Activated T-cell treated with anti-CD3 and anti-CD28 coated beads for 48 hours (primary cell): ENCODE measurements around the gene LAMA3.

ENCODE experiments used
- DNase-seq: peaks from one replicate; pipeline ENCODE4 v3.0.0-alpha.2; 2020; ENCODE audit warnings: low read depth

LAMA3 gene

GRCh38 chr18:23669804-23670405, 19.3 kb upstream of the LAMA3 start:
- DNase-seq, result no peak

DNA sequence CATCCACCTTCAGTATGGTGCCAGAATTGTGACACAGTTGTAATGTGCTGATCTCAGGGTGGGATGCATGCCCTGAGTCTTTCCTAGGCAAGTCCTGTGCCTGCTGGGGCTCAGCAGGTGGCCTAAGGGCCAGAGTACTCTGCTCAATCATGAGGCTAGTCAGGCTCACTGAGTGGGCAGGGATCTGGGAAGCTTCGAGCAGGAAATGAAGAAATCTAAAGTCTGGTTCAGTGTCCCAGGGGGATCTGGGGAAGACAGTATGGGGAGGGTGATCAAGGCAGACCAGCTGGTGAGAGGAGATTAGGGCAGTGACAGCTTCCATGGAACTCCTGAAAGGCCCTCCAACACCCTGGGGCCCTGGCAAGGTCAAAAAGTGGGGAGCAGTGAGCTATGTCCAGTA, 17.7 kb upstream of the LAMA3 start:
- DNase-seq, result no peak

DNA sequence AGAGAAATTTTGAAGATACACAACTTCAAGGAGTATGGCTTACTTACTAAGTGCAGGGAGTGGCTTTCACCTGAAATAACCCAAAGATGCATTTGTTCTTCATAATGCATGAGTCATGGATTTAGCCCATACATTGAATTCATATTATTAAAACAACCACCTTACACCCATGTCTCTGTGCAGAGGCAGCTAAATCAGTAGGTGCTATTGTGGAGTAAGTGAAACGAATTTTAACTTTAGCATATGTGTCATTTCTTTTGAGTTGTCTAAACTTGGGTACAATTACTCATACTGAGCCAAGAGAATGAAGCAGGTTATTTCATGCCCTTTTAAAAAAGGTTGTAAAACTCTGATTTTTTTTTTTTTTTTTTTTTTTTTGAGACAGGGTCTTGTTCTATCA, 15.5 kb upstream of the LAMA3 start:
- no peak for DNase-seq

GRCh38 chr18:23675236-23675635, 14.0 kb upstream of the LAMA3 start:
- no peak for DNase-seq

GRCh38 chr18:23675896-23676295, 13.4 kb upstream of the LAMA3 start:
- DNase-seq, result no peak

DNA sequence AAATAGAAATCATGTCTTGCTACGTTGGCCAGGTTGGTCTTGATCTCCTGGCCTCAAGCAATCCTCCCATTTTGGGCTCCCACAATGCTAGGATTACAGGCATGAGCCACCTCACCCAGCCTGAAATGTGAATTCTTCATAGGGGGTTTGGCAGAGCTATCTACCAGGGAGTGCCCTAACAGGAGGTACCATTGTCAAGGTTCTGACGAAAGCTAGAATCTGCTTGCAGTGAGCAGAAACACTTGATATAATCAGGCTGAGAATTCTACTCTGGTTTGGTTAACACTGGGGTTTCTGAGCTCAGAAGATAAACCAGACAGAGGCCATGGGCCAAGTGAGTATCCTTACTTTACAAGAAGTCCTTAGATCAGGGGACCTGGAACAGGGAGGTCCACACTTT, 7.2 kb upstream of the LAMA3 start:
- no peak for DNase-seq

DNA sequence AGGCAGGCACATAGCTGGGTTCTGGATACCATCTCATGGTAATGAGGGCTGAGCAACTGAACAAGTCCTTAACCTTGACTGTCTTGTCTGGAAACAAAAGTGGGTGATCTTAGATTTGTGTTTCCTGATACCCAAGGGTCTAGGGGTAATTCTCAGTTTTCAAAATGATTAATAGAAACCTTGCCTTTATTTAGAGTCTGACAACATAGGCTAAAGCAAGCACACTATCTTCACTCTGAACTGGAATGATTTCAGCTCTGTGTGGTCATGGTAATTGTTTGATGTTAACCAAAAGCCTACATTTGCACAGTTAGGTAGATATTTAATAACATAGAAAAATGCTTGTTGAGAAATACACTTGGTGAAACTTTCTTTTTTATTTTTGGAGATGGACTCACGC, 6.8 kb upstream of the LAMA3 start:
- no peak for DNase-seq

DNA sequence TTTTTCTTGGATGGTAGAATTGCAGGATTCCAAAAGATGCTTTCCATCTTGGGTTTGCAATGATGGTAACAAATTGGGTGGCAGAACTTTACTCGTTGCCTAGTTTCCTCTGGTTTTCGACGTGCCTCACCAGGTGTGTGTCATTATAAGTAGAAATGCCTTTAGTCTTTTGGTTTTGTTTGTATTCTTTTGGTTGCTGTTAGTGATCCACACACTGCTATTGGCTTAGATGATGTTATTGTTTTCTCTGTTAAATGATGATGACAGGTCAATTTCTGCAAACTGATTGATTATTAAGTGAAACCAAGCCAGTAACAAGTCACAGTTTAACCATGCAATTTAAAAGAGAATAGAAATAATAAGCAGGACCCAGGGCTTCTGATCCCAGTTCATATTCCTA, 6.1 kb upstream of the LAMA3 start:
- no peak for DNase-seq

GRCh38 chr18:23683671-23684070, 5.6 kb upstream of the LAMA3 start:
- no peak for DNase-seq

DNA sequence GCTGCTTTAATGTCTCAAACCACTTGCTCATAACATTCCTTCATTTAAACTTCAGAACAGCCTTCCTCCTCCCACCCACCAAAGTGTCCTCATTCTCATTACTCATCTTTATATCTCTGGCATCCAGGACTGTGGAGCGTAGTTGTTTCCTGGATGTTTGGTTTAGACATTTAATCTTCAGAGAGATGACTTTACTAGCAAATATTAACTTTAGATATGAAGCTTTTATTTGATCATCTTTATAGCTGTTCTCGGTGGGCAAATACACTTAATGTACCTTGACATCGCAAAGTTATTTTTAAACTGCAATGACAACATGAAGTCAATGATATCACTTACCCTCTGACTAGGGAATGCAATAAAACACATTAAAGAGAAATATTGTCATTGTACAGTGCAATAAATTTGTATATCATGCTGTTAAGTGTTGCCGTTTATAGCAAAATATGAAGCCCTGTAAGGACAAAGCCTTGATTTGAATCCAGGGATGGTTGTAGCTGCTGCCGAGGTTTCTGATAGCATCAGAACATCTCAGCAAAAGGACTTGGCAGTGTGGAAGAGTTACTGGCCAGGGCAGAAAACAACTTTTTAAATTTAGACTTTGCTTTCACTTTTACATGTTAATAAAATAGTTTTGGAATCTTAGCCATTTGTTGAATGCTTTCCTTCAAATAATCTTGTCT, 4.6 kb upstream of the LAMA3 start:
- no peak for DNase-seq

GRCh38 chr18:23688528-23688927, 725 bp upstream of the LAMA3 start:
- DNase-seq, result no peak

DNA sequence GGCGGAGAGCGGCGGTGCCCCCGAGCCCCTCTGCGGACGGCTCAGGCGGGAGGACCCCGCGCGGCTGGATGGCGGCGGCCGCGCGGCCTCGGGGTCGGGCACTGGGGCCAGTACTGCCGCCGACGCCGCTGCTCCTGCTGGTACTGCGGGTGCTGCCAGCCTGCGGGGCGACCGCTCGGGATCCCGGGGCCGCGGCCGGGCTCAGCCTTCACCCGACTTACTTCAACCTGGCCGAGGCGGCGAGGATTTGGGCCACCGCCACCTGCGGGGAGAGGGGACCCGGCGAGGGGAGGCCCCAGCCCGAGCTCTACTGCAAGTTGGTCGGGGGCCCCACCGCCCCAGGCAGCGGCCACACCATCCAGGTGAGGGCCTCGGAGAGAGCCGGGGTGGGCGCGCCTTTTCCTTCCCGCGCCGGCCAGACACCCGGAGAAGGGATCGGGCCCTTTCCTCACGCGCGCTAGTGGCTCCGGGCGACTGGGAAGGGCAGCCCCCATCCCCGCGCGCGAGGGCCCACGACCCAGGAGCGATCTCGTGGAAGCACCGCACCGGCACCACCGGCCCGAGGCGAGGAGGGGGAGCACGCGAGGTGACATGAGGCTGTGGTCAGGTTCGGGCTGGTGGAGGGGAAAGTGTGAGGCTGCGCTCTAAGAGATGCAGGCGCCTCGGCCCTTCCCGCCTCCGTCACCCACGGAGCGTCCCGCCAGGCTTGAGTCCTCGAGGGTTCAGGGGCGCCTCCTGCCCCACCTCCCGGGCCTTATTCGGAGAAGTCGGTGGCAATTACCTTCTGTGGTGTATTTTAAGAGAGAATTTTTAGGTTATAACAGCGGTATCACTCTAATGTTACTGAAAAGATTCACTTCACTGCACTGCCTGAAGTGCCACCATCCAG, 607 bp downstream of the LAMA3 start:
- no peak for DNase-seq

DNA sequence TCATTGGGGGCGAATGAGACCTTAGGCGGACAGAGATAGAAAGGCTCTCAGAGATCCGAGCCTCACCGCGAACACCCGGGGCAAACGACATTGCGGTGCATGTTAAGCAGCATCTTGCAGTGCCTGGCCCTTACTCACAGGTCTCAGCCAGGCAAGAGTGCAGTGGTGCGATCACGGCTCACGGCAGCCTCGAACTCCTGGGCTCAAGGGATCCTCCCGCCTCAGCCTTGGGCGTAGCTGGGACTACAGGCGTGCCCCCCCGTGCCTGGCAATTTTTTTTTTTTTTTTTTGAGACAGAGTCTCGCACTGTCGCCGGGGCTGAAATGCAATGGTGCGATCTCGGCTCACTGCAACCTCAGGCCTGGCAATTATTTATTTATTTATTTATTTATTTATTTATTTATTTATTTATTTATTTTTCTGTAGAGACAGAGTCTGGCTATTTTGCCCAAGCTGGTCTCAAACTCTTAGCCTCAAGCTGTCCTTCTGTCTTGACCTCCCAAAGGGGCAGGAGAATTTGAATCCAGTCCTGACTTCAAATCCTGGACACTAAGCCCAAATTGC, 1.3 kb downstream of the LAMA3 start:
- no peak for DNase-seq

GRCh38 chr18:23693846-23694245, 4.6 kb downstream of the LAMA3 start:
- DNase-seq, result no peak

- DNase-seq, result no peak
These were observed 5.6 kb downstream of the LAMA3 start for GRCh38 chr18:23694637-23695430.

GRCh38 chr18:23701017-23701416, 11.8 kb downstream of the LAMA3 start:
- no peak for DNase-seq

DNA sequence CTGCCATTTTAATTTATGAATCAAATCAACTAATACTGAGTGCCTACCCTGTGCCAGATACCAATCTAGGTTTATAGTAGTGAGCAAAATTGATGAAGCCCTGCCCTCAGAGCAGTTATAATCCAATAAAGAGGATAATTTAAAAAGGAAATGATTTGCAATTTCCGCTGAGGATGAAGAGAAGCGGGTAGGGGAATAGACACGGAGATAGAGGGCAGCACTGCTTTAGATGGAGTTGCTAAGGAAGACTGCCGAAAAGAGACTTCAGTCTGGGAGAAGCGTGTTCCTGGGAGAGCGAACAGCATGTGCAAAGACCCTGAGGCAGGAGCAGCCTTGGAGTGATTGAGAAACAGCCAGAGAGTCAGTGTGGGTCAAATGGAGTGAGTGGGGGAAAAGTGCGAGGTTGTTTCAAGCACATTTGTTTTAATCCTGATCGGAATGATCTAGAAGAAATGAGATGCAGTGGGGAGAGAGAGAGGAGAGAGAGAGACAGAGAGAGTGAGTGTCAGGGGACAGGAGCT, 12.4 kb downstream of the LAMA3 start:
- no peak for DNase-seq

GRCh38 chr18:23702606-23703005, 13.4 kb downstream of the LAMA3 start:
- no peak for DNase-seq

- DNase-seq, result no peak
These were observed 14.1 kb downstream of the LAMA3 start for GRCh38 chr18:23703057-23703986.

DNA sequence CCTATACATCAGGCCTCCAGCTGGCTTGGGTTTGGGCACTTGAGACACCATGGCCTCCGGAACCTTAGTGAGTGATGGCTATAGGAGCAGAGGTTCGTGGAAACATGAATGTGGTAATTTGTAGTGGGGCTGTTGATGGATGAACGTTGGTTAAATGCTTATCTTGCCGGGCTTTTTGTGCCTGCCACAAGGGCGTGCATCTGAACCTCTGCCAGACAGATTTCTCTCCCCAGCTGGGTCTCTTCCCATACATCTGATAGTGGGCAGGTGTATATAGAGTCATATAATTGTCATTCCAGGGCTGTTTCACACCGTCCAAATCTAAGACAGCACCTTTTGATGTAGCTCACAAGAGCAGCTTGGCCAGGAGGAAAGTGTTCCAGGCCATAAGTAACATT, 14.7 kb downstream of the LAMA3 start:
- no peak for DNase-seq

- no peak for DNase-seq
These were observed 15.6 kb downstream of the LAMA3 start for GRCh38 chr18:23704806-23705205.
